Activated CD4-positive, alpha-beta T cell treated with anti-CD3 and anti-CD28 coated beads, Interleukin-2, amount 10 ng/mL, durations not matched to agents 7 days and 5 days (primary cell): ENCODE measurements around the gene PGA5. TPM values are rescaled to one million over a fixed set of nuclear protein-coding genes. Genes with fewer than 3 reads are reported as not detected.
"Not testable (repeated sequence)": the region's sequence is repeated elsewhere in the genome, so short reads cannot be mapped to it uniquely, and the experiment has no call there.

ENCODE experiments used
- CTCF ChIA-PET: fragments of 350-600 bp; sonication (Branson Sonifier 250); formaldehyde crosslinking; loops from one replicate; lab custom pipeline; 2021; ENCODE audit warnings: antibody characterized with exemption; lab: Charles Lee
- POLR2A ChIA-PET: fragments of 350-600 bp; sonication (Branson Sonifier 250); formaldehyde crosslinking; loops from one replicate; lab custom pipeline; 2021; ENCODE audit warnings: antibody characterized with exemption; lab: Charles Lee
- DNase-seq: peaks from one replicate; pipeline ENCODE4 v3.0.0-alpha.2; 2020
- H3K27ac Mint-ChIP-seq: one replicate; pipeline ENCODE4 v1.8.0; 2021; ENCODE audit warnings: mild to moderate bottlenecking, moderate library complexity, mixed read lengths
- H3K27me3 Mint-ChIP-seq: one replicate; pipeline ENCODE4 v1.8.0; 2021; ENCODE audit warnings: mixed read lengths
- H3K36me3 Mint-ChIP-seq: one replicate; pipeline ENCODE4 v1.8.0; 2021; ENCODE audit warnings: low read depth, mixed read lengths
- H3K4me1 Mint-ChIP-seq: one replicate; pipeline ENCODE4 v1.8.0; 2021; ENCODE audit warnings: mixed read lengths
- H3K4me3 Mint-ChIP-seq: one replicate; pipeline ENCODE4 v1.8.0; 2021; ENCODE audit warnings: mild to moderate bottlenecking, moderate library complexity, mixed read lengths
- H3K9me3 Mint-ChIP-seq: one replicate; pipeline ENCODE4 v1.8.0; 2021; ENCODE audit warnings: mixed read lengths
- total RNA-seq, 2 experiments: library from RNA; stranded (reverse); gene quantifications; one replicate each; pipeline ENCODE4 v1.2.3, GENCODE V29; 2021

Gene PGA5
- total RNA-seq, result not detected

DNA sequence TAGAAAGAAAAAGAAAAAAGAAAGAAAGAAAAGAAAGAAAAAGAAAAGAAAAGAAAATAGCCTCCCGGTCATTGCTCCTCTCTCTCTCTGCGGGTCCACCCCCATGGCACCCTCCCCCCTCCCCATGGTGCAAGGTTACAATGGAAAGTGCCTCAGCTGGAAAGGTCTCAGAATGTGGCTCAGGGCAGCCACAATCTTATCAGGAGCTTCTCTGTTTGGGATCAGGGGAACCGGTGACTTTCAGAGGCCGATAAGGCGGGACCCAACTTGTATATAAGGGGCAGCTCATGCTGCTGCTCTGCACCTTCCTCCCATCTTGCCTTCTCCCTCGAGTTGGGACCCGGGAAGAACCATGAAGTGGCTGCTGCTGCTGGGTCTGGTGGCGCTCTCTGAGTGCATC is at the start of gene PGA5:
Gene PGA5, plus strand, starts transcription at position 301 of the 400 bp plus-strand sequence. Its CDS starts 52 bp downstream, at position 353.
- not testable (repeated sequence) for H3K36me3 Mint-ChIP-seq, H3K9me3 Mint-ChIP-seq, H3K27ac Mint-ChIP-seq

DNA sequence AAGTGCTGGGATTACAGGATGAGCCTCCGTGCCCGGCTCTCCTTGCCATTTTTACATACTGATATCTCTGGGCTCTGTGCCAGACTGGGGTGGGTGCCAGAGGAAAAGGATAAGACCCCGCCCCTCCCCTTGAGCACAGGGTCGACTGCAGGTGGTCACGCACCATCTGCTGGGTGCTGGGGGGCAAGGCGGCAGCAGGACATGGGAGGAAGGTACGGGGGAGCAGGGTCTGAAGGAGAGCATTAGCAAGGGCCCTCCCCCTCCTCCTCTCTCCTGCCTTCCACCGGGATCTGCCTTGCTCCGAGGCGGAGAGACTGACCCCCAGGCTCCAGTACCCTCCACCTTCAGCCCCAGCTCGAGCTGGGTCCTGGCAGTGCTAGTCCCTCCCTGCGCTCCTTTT is 47.4 kb upstream of the PGA5 start:
- Mint-ChIP-seq H3K9me3 (no peaks in the 10 kb centered on the region), H3K27me3 (peaks cover 3% of the 10 kb centered on the region), H3K27ac (no peak overlapping the region), H3K4me3 (no peak overlapping the region), H3K4me1 (no peaks in the 10 kb centered on the region), H3K36me3 (no peaks in the 10 kb centered on the region)
- DNase-seq, result no peak
- CTCF ChIA-PET, result no interaction called here
- POLR2A ChIA-PET, result no interaction called here

More for the DNA sequence above, at the start of gene PGA5:
- POLR2A ChIA-PET, H3K4me3 Mint-ChIP-seq, H3K27me3 Mint-ChIP-seq, DNase-seq, H3K4me1 Mint-ChIP-seq, CTCF ChIA-PET: not testable (repeated sequence)

DNA sequence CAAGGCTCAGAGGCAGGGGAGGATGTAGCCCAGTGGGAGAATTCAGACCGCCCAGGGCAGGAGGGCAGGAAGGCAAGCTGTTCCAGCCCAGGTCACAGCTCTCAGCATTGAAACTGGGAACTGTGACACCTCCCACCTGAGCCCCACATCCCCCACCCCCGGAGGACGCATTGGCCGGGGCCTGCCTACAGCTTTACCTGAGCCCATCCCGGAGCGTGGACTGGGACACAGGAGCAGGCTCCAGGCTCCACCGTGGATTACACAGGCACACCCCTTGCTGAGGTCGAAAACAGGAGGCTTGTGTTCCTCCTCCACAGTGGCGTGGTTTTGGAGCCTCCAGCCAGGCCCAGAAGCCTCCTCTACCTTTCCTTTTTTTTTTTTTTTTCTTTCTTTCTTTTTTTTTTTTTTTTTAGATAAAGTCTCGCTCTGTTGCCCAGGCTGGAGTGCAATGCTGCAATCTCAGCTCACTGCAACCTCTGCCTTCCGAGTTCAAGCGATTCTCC is 46.8 kb upstream of the PGA5 start:
- no peak for DNase-seq
- Mint-ChIP-seq H3K27me3 (peaks cover 3% of the 10 kb centered on the region), H3K9me3 (no peaks in the 10 kb centered on the region), H3K4me3 (no peak overlapping the region), H3K27ac (no peak overlapping the region), H3K36me3 (no peaks in the 10 kb centered on the region), H3K4me1 (no peaks in the 10 kb centered on the region)
- CTCF ChIA-PET, result no interaction called here
- POLR2A ChIA-PET, result no interaction called here

DNA sequence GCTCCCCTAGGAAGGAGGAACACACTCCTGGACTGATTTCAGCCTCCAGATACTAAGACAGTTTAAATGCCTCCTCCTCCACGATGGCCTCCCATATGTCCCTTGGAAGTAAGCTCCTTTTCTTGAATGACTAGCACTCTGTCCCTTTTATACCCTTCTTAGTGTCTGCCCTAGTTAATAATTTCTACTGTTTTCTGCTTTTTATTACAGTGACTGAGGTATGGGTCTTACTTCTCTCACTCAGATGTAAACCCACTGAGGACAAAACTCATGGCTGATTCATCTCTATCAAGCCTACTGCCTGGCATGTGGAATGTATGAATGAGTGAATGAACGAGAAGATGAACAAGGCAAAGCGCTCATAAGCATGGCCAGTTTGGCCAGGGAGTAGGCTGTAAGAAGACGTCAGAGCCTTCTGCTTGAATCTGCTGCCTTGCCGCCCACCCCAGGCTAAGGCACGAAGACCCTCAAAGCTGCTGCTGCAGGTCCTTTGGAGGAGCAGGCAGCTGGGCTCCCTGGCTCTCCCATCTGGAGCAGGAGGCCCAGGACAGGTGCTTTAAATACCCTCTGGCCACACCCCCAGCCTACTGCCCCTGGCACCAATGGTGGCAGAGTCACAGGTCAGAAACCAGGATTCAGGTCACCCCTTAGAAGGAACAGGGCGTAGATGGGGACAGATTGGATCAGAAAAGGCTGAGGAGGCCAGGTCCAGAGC is 45.8 kb upstream of the PGA5 start:
- H3K9me3 Mint-ChIP-seq, result no peaks in the 10 kb centered on the region
- H3K27ac Mint-ChIP-seq, result no peak overlapping the region
- ChIA-PET CTCF (no interaction called here), POLR2A (no interaction called here)
- peaks cover 3% of the 10 kb centered on the region for H3K27me3 Mint-ChIP-seq
- DNase-seq, result no peak
- no peaks in the 10 kb centered on the region for H3K4me1 Mint-ChIP-seq
- H3K4me3 Mint-ChIP-seq, result no peak overlapping the region
- H3K36me3 Mint-ChIP-seq, result no peaks in the 10 kb centered on the region

DNA sequence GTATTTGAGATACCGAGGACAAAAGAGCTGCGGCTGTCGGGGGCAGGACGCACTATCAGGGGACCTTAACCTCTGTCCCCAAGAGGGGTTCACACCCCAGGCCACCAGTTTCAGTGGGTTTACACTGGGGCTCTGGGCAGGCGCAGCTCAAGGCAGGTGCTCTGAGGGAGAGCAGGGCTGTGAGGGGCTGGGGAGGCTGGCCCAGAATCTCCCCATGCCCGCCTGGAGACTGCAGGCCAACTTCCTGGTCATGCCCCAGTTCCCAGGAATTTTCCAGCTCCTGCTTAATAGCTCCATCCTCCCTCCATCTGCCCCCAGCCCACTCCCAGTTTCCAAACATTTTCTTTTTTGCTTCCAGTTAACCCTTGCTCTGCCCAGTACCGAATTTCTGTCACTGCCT is 45.3 kb upstream of the PGA5 start:
- H3K4me3 Mint-ChIP-seq, result no peak overlapping the region
- ChIA-PET CTCF (no interaction called here), POLR2A (no interaction called here)

DNA sequence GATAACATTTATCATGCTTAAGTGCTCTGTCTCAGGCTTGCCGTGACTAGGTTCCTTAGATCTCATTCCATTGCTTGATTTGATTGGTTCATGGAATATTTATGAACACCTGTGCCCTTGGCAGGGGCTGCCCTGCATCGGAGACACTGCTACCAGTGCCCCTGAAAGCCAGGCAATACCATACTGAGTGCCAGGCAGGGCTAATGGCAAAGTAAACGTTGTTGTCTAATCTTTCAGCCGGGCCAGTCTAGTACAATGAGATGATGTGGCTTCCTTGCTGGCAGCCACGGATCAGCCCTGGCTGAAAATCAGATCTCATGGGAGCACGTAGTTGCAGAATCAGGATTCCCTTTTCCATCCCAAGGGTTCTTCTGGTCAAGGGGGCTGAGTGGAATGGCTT is 42.6 kb upstream of the PGA5 start:
- H3K27me3 Mint-ChIP-seq, result peaks cover 13% of the 10 kb centered on the region
- H3K27ac Mint-ChIP-seq, result no peak overlapping the region
- no peak for DNase-seq
- ChIA-PET POLR2A (no interaction called here), CTCF (no interaction called here)
- no peak overlapping the region for H3K4me3 Mint-ChIP-seq
- H3K4me1 Mint-ChIP-seq, result no peaks in the 10 kb centered on the region
- H3K36me3 Mint-ChIP-seq, result no peaks in the 10 kb centered on the region
- H3K9me3 Mint-ChIP-seq, result no peaks in the 10 kb centered on the region

More for the DNA sequence above, 45.3 kb upstream of the PGA5 start:
- H3K27ac Mint-ChIP-seq, result no peak overlapping the region
- peaks cover 3% of the 10 kb centered on the region for H3K27me3 Mint-ChIP-seq
- H3K9me3 Mint-ChIP-seq, result no peaks in the 10 kb centered on the region
- DNase-seq, result no peak
- H3K36me3 Mint-ChIP-seq, result no peaks in the 10 kb centered on the region
- no peaks in the 10 kb centered on the region for H3K4me1 Mint-ChIP-seq

DNA sequence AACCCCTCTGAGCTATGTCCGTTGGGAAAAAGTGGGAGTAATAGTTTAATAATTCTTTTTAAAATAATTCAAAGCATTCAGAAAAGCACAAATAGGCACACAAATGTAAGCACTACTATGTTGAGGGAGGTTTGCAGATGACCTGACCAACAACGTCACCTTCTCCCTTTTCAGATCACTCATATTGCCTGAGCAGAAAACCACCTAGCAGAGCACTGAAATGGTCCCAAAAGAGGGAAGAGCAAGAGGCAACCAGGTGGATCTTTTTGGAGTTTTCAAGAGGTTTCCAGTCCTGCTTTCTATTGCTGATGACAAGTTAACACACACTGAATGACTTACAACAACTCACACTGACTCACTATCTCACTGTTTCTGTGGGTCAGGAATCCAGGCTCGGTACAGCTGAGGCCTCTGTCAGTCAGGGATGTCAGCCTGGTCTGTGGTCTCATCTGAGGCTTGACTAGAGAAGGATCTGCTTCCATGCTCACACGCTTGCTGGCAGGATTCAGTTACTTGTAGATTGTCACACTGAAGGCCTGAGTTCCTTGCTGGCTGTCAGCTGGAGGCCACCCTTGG is 41.9 kb upstream of the PGA5 start:
- H3K4me1 Mint-ChIP-seq, result no peaks in the 10 kb centered on the region

DNA sequence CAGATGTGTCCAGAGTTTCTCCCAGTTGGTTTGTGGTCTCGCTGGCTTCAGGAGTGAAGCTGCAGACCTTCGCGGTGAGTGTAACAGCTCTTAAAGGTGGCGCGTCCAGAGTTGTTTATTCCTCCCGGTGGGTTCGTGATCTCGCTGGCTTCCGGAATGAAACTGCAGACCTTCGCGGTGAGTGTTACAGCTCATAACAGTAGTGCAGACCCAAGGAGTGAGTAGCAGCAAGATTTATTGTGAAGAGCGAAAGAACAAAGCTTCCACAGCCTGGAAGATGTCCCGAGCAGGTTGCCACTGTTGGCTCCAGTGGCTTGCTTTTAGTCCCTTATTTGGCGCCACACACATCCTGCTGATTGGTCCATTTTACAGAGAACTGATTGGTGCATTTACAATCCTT is 39.5 kb upstream of the PGA5 start:
- CTCF ChIA-PET, result interaction anchor here (0.6 to 0.7 kb wide), 2 partner anchors 68 to 315 kb away, joined by 3 read pairs; no protein-coding TSS in a partner anchor
- no peaks in the 10 kb centered on the region for H3K4me1 Mint-ChIP-seq
- no peak for DNase-seq
- no peak overlapping the region for H3K4me3 Mint-ChIP-seq
- no peaks in the 10 kb centered on the region for H3K36me3 Mint-ChIP-seq
- H3K27ac Mint-ChIP-seq, result no peak overlapping the region
- POLR2A ChIA-PET, result no interaction called here
- H3K27me3 Mint-ChIP-seq, result peaks cover 19% of the 10 kb centered on the region
- H3K9me3 Mint-ChIP-seq, result no peaks in the 10 kb centered on the region

More for the DNA sequence above, 41.9 kb upstream of the PGA5 start:
- POLR2A ChIA-PET, result no interaction called here
- Mint-ChIP-seq H3K36me3 (no peaks in the 10 kb centered on the region), H3K9me3 (no peaks in the 10 kb centered on the region), H3K27me3 (peaks cover 13% of the 10 kb centered on the region), H3K27ac (no peak overlapping the region), H3K4me3 (no peak overlapping the region)
- DNase-seq, result no peak
- CTCF ChIA-PET, result no interaction called here

DNA sequence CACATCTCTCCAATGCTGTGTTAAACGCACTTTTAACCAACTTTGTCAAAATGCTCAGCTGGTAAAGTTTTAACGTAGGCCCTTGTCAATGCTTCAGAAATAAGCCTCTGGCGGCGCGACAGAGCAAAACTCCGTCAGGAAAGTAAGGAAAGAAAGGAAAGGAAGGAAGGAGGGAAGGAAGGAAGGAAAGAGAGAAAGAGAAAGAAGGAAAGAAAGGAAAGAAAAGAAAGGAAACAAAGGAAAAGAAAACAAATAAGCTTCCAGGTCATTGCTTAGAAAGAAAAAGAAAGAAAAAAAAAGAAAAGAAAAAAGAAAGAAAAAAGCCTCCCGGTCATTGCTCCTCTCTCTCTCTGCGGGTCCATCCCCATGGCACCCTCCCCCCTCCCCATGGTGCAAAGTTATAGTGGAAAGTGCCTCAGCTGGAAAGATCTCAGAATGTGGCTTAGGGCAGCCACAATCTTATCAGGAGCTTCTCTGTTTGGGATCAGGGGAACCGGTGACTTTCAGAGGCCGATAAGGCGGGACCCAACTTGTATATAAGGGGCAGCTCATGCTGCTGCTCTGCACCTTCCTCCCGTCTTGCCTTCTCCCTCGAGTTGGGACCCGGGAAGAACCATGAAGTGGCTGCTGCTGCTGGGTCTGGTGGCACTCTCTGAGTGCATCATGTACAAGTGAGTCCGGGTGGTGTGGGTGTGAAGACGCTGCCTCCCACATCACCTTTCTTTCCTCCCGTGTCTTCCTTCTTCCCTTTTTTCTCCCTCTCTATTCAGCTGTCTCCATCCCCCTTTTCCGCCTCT is 37.8 kb upstream of the PGA5 start, which contains the start of gene PGA3:
Gene PGA3, plus strand, starts transcription at position 566 of the 797 bp plus-strand sequence. Its CDS starts 50 bp downstream, at position 616.
- DNase-seq, CTCF ChIA-PET, H3K4me3 Mint-ChIP-seq, H3K27ac Mint-ChIP-seq, H3K9me3 Mint-ChIP-seq, H3K36me3 Mint-ChIP-seq, H3K4me1 Mint-ChIP-seq, POLR2A ChIA-PET: not testable (repeated sequence)
- H3K27me3 Mint-ChIP-seq, result peaks cover 19% of the 10 kb centered on the region

DNA sequence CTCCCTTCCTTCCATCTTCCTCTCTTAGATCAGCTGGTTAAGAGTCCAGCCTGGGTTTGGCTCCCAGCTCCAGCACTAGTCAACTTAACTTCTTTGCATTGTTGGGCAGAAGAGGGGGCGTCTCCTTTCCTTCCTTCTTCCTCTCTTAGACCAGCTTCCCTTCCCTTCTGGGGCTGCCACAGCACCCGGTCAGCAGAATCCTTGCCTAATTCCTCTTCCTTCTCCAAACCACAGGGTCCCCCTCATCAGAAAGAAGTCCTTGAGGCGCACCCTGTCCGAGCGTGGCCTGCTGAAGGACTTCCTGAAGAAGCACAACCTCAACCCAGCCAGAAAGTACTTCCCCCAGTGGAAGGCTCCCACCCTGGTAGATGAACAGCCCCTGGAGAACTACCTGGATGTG is 37.1 kb upstream of the PGA5 start:
- H3K4me1 Mint-ChIP-seq, H3K36me3 Mint-ChIP-seq, POLR2A ChIA-PET, DNase-seq, CTCF ChIA-PET, H3K27ac Mint-ChIP-seq, H3K4me3 Mint-ChIP-seq, H3K9me3 Mint-ChIP-seq: not testable (repeated sequence)
- H3K27me3 Mint-ChIP-seq, result peaks cover 19% of the 10 kb centered on the region

DNA sequence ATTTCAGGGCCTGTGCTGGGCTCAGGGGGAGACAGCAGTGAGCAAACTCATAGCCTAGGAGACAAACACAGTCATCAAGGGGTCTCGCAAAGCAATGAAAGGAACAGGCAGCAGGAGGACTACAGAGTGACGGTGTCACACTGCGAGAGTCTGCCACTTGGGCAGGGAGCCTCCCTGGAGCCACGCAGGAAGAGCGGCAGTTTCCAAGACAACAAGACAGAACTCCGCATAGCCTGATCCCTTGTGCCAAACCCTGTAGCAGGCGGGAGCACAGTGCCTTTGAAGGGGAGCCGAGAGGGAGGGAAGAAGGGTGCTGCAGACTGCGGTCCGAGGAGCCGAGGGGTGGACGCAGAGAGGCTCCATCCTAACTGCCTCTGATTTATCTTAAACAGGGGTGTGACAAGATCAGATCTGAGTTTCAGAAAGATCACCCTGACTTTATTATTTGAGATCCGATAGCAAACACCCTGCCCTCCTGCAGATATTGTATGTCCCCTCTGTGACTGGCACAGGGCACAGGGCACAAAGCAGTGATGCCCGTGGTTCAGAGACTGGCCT is 36.4 kb upstream of the PGA5 start:
- CTCF ChIA-PET, POLR2A ChIA-PET, H3K36me3 Mint-ChIP-seq, H3K27ac Mint-ChIP-seq, H3K4me3 Mint-ChIP-seq, H3K4me1 Mint-ChIP-seq, DNase-seq, H3K9me3 Mint-ChIP-seq: not testable (repeated sequence)
- peaks cover 19% of the 10 kb centered on the region for H3K27me3 Mint-ChIP-seq

DNA sequence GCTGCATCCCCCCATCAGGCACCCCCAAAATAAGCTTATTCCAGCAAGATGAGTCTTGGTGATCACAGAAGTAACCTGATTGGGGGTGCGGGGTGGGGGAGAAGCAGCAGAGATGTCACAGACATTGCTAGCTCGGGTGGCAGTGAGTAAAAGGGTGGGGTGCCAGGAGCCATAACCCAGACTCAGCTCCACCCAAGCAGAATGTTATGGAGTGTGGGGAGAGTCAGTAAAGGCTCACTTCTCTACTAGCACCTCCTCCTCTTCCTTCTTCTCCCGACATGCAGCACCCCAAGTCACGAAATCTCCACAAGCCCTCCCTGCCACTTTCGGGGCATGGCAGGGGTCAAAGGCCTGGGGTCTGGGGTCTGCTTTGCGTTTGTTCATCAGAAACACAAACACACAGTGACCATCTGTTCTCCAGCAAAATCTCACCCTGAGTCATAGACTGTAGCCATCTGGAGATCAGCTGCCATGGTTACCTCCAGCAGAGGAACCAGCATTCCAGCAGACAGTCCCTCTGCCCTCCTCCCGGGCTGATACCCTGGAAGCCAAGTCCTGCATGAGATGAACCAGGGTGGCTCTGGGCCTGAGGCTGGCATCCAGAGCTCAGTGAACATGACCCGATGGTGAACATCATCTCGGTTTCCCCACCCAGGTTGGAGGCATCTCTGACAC is 33.2 kb upstream of the PGA5 start:
- H3K9me3 Mint-ChIP-seq, H3K36me3 Mint-ChIP-seq: not testable (repeated sequence)

More for the DNA sequence above, 33.2 kb upstream of the PGA5 start:
- DNase-seq, CTCF ChIA-PET, H3K27ac Mint-ChIP-seq, H3K4me3 Mint-ChIP-seq, H3K4me1 Mint-ChIP-seq, POLR2A ChIA-PET: not testable (repeated sequence)
- H3K27me3 Mint-ChIP-seq, result peaks cover 13% of the 10 kb centered on the region
